Forelimb muscle (tissue), 1 donor: ENCODE results near the gene EFHC1. TPM values are rescaled to one million over a fixed set of nuclear protein-coding genes. Genes with fewer than 3 reads are reported as not detected.

Source experiments
- DNase-seq: peaks from one replicate; pipeline ENCODE4 v3.0.0-alpha.2; 2013; ENCODE audit warnings: low read depth
- polyA plus RNA-seq: library from polyadenylated mRNA; unstranded; fragments of 120-200 nt; gene quantifications from one replicate; pipeline ENCODE4 v1.2.1, GENCODE V29; 2013; ENCODE audit not compliant: insufficient read length

EFHC1 gene
- polyA plus RNA-seq, 1 donor = 17.0 TPM

DNA sequence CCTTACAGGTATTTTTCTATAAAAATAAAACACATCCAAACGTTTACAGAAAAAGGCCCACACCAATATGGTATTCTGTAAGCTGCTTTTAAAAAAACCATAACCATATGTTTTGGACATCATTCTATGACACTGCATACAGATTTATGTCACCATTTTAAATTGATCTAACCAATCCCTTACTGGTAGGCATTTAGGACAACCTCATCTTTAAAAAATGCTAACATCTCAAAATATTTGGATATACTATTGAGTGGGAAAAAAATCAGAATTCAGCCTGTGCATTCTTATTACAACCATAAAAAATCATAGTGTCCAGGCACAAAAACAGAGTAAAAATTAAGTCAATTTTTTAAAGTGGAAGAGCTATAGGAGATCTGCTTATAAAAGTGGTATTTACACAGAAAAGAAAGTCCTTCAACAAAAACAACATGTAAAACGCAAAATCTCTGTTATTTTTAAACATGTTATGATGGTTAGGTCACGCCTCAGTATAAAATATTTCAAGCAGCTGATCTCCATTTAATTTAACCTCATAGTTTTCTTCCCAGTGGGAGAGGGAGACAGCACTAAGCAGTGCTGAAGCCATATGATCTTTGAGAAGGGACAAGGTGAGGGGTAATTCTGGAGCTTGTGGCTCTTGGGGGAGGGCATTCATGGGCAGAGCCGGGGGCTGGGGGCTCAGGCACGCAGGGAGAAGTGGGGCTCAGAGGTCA lies 135.5 kb downstream of the EFHC1 start:
- DNase-seq = no peak

DNA sequence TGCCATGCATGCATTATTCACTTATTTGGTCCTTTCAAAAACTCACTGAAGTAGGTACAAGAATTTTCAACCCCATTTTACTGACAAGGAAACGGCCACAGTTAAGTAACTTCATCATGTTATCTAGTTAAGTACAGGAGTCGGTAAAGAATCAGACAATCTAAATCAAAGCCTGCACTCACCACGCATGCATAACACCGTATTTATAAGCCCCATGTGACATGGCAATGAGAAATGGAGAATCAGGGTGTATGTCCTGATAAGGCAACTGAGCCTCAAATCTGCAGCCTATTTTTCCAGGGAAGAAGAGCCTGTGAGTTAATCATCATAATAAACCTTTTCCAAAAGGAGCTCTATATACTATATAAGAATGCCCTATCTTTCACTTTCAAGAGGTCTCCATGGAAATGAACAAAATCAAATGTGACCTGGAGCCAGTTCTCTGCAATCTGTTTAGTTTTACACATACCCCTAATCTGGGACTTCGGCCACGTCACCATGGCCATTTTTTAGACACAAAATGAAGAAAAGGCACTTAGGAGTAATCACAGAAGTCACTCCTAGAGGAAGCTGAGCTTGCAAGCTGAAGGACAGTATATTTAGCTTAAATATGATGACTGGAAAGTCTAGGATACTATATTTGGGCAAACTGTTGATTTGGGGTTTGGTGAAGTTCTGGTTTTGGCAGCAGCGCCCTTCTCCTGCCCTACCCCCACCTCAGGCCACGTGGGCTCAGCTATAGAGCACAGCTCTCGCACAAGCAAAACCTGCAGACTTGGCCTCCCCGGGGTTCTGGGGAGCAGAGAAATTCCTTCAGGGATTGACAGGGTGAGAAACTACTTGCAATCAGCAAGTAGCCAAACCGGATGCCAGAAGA lies 137.5 kb downstream of the EFHC1 start:
- DNase-seq = no peak

DNA sequence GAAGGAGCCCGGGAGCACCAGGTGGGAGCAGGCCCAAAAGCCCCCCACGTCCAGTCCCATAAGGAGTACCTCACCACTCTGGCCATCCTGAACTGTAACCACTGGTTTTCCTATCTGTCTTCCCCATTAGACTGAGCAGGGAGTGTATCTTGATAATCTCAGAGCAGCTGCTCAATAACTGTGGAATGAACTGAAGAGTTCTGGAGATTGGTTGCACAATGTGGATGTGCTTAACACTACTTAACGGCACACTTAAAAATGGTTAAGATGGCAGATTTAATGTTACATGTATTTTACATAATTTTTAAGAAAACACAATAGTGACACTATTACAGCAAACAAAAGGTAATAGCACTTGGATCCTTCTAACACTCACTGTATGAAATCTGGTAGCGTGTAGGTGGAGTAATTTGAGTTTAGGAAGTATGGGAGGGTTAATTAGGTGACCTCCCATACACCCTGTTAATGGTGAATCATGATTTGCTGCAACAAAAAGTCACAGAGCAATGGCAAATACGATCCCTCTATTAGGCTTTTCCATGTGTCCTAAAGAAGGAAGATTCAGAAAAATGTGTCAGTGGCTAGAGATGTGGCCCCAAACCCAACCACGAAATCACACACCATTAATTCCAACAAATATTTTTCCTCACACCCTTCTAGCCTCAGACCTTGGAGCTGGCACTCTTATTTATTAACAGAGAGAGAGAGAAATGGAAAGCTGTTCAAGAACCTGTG lies 138.3 kb downstream of the EFHC1 start:
- no peak for DNase-seq

DNA sequence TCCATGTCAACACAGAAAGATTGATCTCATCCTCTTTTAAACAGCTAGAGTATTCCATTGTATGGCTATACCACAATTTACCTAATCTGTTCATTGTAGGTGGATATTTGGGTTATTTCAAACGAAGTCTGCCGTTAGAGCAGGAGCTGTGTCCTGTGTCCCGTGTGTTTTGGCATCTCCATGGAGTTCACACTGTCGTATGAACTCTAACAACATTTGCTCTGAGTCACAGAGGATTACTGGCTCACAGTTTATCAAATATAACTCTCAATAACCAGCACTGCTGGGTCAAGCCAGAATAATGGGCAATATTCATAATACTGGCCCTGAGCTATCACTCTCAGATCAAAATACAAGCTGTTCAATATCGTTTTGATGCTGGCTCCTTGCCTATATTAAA lies 140.3 kb downstream of the EFHC1 start:
- DNase-seq = no peak

DNA sequence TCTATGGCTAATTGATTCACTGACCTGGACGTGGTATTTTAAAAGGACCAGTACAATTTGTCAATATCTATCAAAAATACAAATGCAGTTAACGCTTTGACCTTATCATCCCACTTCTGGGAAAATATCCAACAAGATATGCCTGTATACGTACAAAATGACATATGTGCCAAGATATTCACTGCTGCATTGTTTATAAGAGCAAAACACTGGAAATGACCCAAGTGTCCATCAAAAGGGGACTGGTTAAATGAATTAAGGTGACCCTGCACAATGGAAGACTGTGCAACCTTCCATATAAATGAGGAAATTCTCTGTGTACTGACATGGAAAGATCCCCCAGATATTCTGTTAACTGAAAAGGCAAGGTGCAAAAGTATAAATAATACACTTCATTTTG lies 142.8 kb downstream of the EFHC1 start:
- no peak for DNase-seq

DNA sequence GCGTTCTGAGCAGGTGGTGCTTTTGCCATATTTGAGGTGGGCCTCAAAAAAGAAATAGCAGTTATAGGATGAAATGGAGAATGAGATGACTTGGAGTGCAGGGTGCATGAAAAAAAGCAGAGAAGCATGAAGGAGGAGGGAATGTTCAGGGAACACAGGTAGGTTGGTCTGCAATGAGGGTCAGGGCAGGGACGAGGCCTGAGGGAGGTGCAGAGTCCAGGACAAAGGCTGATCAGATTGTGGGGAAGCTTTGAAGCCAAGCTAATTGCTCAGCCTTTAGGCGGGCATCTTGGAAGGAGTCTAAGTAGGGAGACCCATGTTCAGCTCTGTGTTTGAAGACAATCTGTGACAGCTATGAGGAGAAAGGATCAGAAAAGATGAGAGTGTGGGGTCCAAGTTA lies 144.7 kb downstream of the EFHC1 start:
- DNase-seq = no peak

DNA sequence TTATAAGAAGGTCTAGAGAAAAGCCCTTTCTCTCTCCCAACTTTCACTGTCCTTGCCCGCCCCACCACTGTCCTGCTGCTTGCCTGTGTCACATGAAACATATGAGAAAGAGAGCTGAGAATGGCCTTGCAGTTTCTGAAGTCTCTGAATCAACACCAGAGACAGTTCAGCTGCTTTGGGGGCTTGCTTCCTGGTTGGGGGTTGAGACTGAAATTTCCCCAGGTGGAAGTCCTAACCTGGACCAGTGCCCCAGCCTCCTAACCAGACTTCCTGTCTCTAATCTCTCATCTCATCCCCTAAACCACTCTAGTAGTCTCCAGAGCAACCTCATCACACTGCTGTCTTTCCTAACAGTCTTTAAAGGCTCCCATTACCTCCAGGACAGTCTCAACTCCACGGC lies 146.1 kb downstream of the EFHC1 start:
- no peak for DNase-seq

DNA sequence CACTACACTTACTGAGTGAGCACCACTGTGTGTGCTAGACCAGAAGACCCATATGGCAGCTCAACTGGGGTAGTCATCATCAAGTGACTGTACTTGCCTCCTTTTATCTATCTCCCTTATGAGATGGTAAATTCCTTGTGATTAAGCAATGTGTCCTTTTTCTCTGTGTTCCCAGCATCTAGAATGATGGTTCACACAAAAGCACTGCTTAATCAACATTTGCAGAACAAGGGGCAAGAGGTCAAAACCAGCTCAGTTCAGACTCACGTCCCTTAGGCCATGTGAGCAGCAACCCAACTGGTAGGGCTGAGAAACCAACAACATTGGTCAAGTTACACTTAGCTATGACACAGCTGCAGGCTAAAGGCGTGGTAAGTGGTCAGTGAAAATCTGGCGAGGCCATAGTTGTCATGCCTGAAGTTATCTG lies 146.7 kb downstream of the EFHC1 start:
- no peak for DNase-seq

DNA sequence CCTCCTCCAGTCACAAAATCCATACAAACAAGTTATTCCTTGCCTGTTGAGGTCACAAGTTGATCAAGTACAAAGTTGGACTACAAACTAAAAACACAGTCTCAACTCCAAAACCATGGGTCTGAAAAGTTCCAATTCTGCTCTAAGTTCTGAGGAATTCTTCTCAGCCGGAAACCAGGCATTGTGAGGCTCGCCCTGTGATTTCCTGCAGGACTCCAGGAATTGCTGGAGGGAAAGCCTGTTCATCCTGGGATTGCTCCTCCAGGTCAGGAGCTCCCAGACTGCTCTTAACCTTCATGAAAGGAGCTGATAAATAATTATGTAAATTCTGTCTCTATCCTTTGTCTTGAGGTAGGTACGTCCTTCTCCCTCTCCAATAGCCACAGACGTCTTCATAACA lies 148.2 kb downstream of the EFHC1 start:
- no peak for DNase-seq

DNA sequence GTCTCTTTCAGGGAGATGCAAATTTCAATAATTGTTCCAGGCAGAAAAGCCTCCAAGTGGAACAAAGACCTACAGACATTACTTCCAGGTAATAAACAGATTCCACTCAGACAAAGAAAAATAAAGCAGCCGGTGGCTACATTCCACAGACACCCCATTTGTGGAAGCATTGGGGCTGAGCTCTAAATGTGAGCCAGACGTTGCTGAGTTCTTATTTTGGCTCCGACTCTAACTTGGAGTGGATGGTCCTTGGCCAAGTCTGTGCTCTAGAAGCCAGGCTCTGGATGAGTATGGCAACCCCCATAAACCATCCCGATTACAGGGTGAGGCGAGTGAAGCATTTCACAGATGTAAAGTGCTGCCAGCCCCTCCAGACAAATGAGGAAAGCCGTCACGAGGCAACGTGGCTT lies 150.2 kb downstream of the EFHC1 start:
- no peak for DNase-seq

DNA sequence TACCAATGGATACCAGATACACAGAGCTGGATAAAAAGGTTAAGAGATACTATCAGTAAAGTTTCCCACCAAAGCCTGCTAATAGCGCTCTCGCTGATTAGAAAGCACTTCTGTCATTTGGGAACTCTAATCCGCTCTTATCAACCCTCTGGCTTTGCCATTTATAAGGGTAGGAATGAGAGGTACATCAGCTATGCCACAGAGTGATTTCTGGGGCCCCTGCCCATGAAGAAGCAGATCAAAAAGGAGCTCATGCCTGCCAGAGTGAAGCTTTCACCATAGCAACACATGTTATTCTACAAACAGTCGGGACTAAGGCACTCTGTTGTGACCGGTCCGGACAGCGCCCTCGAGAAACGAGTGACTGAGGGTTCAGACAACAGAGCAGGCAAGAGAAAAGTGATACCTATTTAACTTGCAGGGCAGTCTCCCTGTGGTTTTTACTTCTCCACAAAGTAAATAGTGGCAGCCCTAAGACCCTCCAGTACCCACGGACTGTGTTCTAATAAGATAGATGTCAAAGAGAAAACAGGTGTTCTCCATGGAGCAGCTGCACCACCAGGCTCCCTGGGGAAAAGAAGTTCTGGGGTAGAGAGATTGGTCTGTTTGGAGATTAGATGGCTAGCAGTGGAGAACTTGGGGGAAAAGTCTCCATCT lies 151.1 kb downstream of the EFHC1 start:
- no peak for DNase-seq

DNA sequence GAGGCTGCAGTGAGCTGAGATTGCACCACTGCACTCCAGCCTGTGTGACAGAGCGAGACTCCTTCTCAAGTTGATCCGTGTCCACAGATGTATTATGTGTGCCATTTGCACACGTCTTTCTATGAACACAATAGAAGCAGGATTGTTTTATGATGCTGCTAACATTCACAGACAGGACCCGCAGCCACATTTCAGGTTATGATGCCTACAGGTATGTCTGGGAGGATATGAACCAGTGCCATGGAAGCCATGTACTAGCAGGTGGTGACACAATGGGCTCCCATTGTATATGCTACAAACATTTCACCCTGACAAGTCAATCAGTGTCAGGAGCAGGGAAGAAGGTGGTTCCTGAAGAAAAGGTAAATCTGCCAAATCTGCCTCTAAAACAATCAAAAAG lies 152.4 kb downstream of the EFHC1 start:
- DNase-seq = no peak

DNA sequence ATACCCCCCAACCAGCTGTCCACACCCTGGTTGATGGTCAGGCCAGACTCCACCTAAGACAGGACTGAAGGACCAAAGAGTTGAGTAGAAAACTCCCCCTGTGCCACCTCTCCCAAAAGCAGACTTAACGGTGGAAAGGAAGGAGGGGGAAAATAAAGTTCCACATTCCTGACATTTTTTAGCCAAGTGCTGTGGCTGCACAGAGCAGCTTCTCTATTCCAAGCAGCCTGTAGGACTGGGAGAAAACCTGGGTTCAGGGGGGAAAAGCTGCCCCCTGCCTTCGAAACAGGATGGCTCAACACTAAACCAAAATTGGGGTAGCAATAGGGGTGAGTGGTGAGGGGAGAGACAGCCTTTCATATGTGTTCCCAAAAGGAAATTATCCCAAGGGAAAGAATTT lies 153.2 kb downstream of the EFHC1 start:
- DNase-seq = no peak

Other genes with a start within 250 kb of the EFHC1 start
- not detected for gene IL17A, start 234.0 kb upstream of the EFHC1 start, polyA plus RNA-seq
- not detected for gene IL17F, start 175.8 kb upstream of the EFHC1 start, polyA plus RNA-seq
- 35.2 TPM for gene MCM3, start 135.6 kb upstream of the EFHC1 start, polyA plus RNA-seq
- gene PAQR8, start 58.2 kb upstream of the EFHC1 start, polyA plus RNA-seq = 5.3 TPM
- gene TRAM2, start 156.7 kb downstream of the EFHC1 start, polyA plus RNA-seq = 18.8 TPM